Stimulated activated naive CD8-positive, alpha-beta T cell treated with anti-CD3 and anti-CD28 coated beads, Interleukin-15, amount 100 ng/mL, for 72 hours (primary cell): ENCODE results near the gene CRLF3.
A peak's percentile ranks its signal among the peaks of the same experiment; 100 is the strongest.
"Not testable (repeated sequence)": the region's sequence is repeated elsewhere in the genome, so short reads cannot be mapped to it uniquely, and the experiment has no call there.

Source experiments
- ATAC-seq: fragments of 150-1000 bp; cut with Tn5 transposase; 2 replicates; pipeline ENCODE4 v1.10.0; 2021; ENCODE audit warnings: mild to moderate bottlenecking, moderate library complexity
- DNase-seq, 2 donors: peaks; one replicate each; pipeline ENCODE4 v3.0.0; 2021 to 2022
- H3K27ac Mint-ChIP-seq, 2 donors: one replicate each; pipeline ENCODE4 v1.8.0; 2022; ENCODE audit warnings: mild to moderate bottlenecking in 2 of 2, mixed read lengths in 2 of 2, moderate library complexity in 2 of 2
- H3K27me3 Mint-ChIP-seq: one replicate; pipeline ENCODE4 v1.8.0; 2022; ENCODE audit warnings: mixed read lengths
- H3K4me1 Mint-ChIP-seq: one replicate; pipeline ENCODE4 v1.8.0; 2022; ENCODE audit warnings: mild to moderate bottlenecking, mixed read lengths
- H3K4me3 Mint-ChIP-seq, 2 donors: one replicate each; pipeline ENCODE4 v1.8.0; 2022; ENCODE audit warnings: mild to moderate bottlenecking in 2 of 2, mixed read lengths in 2 of 2, moderate library complexity in 1 of 2
- H3K9me3 Mint-ChIP-seq, 2 donors: one replicate each; pipeline ENCODE4 v1.8.0; 2022; ENCODE audit warnings: mixed read lengths in 2 of 2

CRLF3 gene

GRCh38 chr17:30793282-30793977, 31.1 kb downstream of the CRLF3 start:
- no peak for DNase-seq
- Mint-ChIP-seq H3K4me3 (no peak overlapping the region), H3K27me3 (no peaks in the 10 kb centered on the region), H3K4me1 (peaks cover 48% of the 10 kb centered on the region), H3K27ac (peak overlapping the region; percentile 1 to 65), H3K9me3 (no peaks in the 10 kb centered on the region)
- no peak for ATAC-seq

GRCh38 chr17:30790279-30790678, 34.2 kb downstream of the CRLF3 start:
- peaks cover 25% of the 10 kb centered on the region for H3K4me1 Mint-ChIP-seq
- ATAC-seq = peak; percentile 60
- DNase-seq = no peak
- no peaks in the 10 kb centered on the region for H3K9me3 Mint-ChIP-seq
- no peaks in the 10 kb centered on the region for H3K27me3 Mint-ChIP-seq
- H3K4me3 Mint-ChIP-seq = peak overlapping the region; percentile 25 to 48
- H3K27ac Mint-ChIP-seq = peak overlapping the region; percentile 88 to 92

GRCh38 chr17:30788918-30789317, 35.6 kb downstream of the CRLF3 start:
- no peak for ATAC-seq
- no peaks in the 10 kb centered on the region for H3K27me3 Mint-ChIP-seq
- no peak overlapping the region for H3K4me3 Mint-ChIP-seq
- H3K9me3 Mint-ChIP-seq = no peaks in the 10 kb centered on the region
- H3K4me1 Mint-ChIP-seq = peaks cover 26% of the 10 kb centered on the region
- peak overlapping the region; percentile 68 to 80 for H3K27ac Mint-ChIP-seq
- DNase-seq = no peak

- DNase-seq (no peak), ATAC-seq (no peak)
- no peaks in the 10 kb centered on the region for H3K27me3 Mint-ChIP-seq
- no peak overlapping the region for H3K4me3 Mint-ChIP-seq
- H3K4me1 Mint-ChIP-seq = peaks cover 20% of the 10 kb centered on the region
- H3K27ac Mint-ChIP-seq = peak overlapping the region; percentile 35 to 42
- H3K9me3 Mint-ChIP-seq = no peaks in the 10 kb centered on the region
Observed at GRCh38 chr17:30782206-30782605, 42.3 kb downstream of the CRLF3 start.

- H3K4me1 Mint-ChIP-seq = peaks cover 20% of the 10 kb centered on the region
Observed at GRCh38 chr17:30780343-30780742, 44.1 kb downstream of the CRLF3 start.

GRCh38 chr17:30768771-30769170, 55.7 kb downstream of the CRLF3 start:
- H3K4me3 Mint-ChIP-seq, H3K27me3 Mint-ChIP-seq, ATAC-seq, DNase-seq, H3K4me1 Mint-ChIP-seq, H3K9me3 Mint-ChIP-seq: not testable (repeated sequence)
- peak overlapping the region in 1 of 2 donors; percentile 77 for H3K27ac Mint-ChIP-seq

More at GRCh38 chr17:30780343-30780742, 44.1 kb downstream of the CRLF3 start:
- Mint-ChIP-seq H3K9me3 (no peaks in the 10 kb centered on the region), H3K27ac (peak overlapping the region; percentile 60 to 93), H3K4me3 (peak overlapping the region; percentile 44 to 60), H3K27me3 (no peaks in the 10 kb centered on the region)
- ATAC-seq (peak; percentile 93), DNase-seq (peak; percentile 34 to 62)

GRCh38 chr17:30767641-30768404, 56.7 kb downstream of the CRLF3 start:
- not testable (repeated sequence) for ATAC-seq, H3K27me3 Mint-ChIP-seq, H3K9me3 Mint-ChIP-seq, H3K4me3 Mint-ChIP-seq, DNase-seq, H3K27ac Mint-ChIP-seq, H3K4me1 Mint-ChIP-seq

- H3K9me3 Mint-ChIP-seq = no peaks in the 10 kb centered on the region
- no peak overlapping the region for H3K4me3 Mint-ChIP-seq
- H3K27ac Mint-ChIP-seq = no peak overlapping the region
- H3K4me1 Mint-ChIP-seq = no peaks in the 10 kb centered on the region
- no peak for ATAC-seq
- no peaks in the 10 kb centered on the region for H3K27me3 Mint-ChIP-seq
- DNase-seq = no peak
Observed at GRCh38 chr17:30761060-30761459, 63.4 kb downstream of the CRLF3 start.

GRCh38 chr17:30753291-30753690, 71.2 kb downstream of the CRLF3 start:
- not testable (repeated sequence) for H3K9me3 Mint-ChIP-seq, DNase-seq, H3K4me1 Mint-ChIP-seq, H3K27me3 Mint-ChIP-seq, H3K4me3 Mint-ChIP-seq, H3K27ac Mint-ChIP-seq, ATAC-seq

- not testable (repeated sequence) for H3K27ac Mint-ChIP-seq, DNase-seq, H3K27me3 Mint-ChIP-seq, H3K4me1 Mint-ChIP-seq, ATAC-seq, H3K9me3 Mint-ChIP-seq, H3K4me3 Mint-ChIP-seq
Observed at GRCh38 chr17:30750982-30751381, 73.5 kb downstream of the CRLF3 start.

GRCh38 chr17:30747621-30748020, 76.9 kb downstream of the CRLF3 start:
- not testable (repeated sequence) for H3K27me3 Mint-ChIP-seq, H3K4me1 Mint-ChIP-seq, ATAC-seq, DNase-seq, H3K9me3 Mint-ChIP-seq, H3K4me3 Mint-ChIP-seq, H3K27ac Mint-ChIP-seq

- ATAC-seq, H3K27me3 Mint-ChIP-seq, H3K27ac Mint-ChIP-seq, H3K9me3 Mint-ChIP-seq, DNase-seq, H3K4me1 Mint-ChIP-seq, H3K4me3 Mint-ChIP-seq: not testable (repeated sequence)
Observed at GRCh38 chr17:30742669-30743068, 81.8 kb downstream of the CRLF3 start.

- not testable (repeated sequence) for DNase-seq, H3K27ac Mint-ChIP-seq, H3K27me3 Mint-ChIP-seq, ATAC-seq, H3K4me3 Mint-ChIP-seq, H3K9me3 Mint-ChIP-seq
- H3K4me1 Mint-ChIP-seq = peaks cover 34% of the 10 kb centered on the region
Observed at GRCh38 chr17:30736371-30736770, 88.1 kb downstream of the CRLF3 start.

- Mint-ChIP-seq H3K4me1 (peaks cover 31% of the 10 kb centered on the region), H3K27ac (peak overlapping the region in 1 of 2 donors; percentile 48), H3K4me3 (peak overlapping the region in 1 of 2 donors; percentile 48)
- DNase-seq, ATAC-seq, H3K9me3 Mint-ChIP-seq, H3K27me3 Mint-ChIP-seq: not testable (repeated sequence)
Observed at GRCh38 chr17:30735644-30736043, 88.8 kb downstream of the CRLF3 start.

GRCh38 chr17:30735206-30735605, 89.3 kb downstream of the CRLF3 start:
- peaks cover 35% of the 10 kb centered on the region for H3K4me1 Mint-ChIP-seq
- not testable (repeated sequence) for H3K27me3 Mint-ChIP-seq, DNase-seq, ATAC-seq, H3K4me3 Mint-ChIP-seq, H3K9me3 Mint-ChIP-seq, H3K27ac Mint-ChIP-seq

GRCh38 chr17:30734153-30734552, 90.3 kb downstream of the CRLF3 start:
- Mint-ChIP-seq H3K4me3 (peak overlapping the region; percentile 15 to 31), H3K4me1 (peaks cover 36% of the 10 kb centered on the region)
- not testable (repeated sequence) for H3K9me3 Mint-ChIP-seq, H3K27me3 Mint-ChIP-seq, ATAC-seq, DNase-seq, H3K27ac Mint-ChIP-seq
